ENCODE measurements around the gene SLC26A11. TPM values are rescaled to one million over a fixed set of nuclear protein-coding genes. Genes with fewer than 3 reads are reported as not detected.

SLC26A11 gene
- total RNA-seq, 1 experiment from 2014 or later, result 37.1 TPM

DNA sequence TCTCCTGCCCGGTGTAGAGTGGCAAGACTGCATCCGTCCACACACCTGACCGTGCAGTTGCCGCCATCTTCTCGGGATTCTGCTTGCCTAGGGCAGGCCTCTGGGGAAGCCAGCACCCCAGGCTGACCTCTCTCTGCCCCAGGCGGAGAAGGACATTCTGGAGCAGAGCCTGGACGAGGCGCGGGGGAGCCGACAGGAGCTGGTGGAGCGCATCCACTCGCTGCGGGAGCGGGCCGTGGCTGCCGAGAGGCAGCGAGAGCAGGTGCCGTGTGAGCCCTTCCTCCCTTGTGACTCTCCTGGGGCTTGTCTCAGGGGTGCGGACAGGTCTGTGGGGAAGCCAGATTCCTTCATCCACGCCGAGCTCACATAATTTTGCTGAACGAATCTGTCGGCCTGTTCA, 30.6 kb upstream of the SLC26A11 start:
- no peaks in the 10 kb centered on the region for H3K9me3 Mint-ChIP-seq (ENCODE audit: unreplicated experiment)
- TF ChIP-seq, protein P1, sequence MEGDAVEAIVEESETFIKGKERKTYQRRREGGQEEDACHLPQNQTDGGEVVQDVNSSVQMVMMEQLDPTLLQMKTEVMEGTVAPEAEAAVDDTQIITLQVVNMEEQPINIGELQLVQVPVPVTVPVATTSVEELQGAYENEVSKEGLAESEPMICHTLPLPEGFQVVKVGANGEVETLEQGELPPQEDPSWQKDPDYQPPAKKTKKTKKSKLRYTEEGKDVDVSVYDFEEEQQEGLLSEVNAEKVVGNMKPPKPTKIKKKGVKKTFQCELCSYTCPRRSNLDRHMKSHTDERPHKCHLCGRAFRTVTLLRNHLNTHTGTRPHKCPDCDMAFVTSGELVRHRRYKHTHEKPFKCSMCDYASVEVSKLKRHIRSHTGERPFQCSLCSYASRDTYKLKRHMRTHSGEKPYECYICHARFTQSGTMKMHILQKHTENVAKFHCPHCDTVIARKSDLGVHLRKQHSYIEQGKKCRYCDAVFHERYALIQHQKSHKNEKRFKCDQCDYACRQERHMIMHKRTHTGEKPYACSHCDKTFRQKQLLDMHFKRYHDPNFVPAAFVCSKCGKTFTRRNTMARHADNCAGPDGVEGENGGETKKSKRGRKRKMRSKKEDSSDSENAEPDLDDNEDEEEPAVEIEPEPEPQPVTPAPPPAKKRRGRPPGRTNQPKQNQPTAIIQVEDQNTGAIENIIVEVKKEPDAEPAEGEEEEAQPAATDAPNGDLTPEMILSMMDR (IDR thresholded peaks at IDR 0.05; ENCODE audit: insufficient read depth in 1 of 2, low read depth in 1 of 2, low read length in 1 of 2, severe bottlenecking in 1 of 2, unreplicated experiment in 1 of 2), result no peak
- H3K4me3 ChIP-seq (ENCODE audit: low read depth, low read length), result no peak overlapping the region
- H3K27me3 Mint-ChIP-seq (ENCODE audit: insufficient read depth, unreplicated experiment), result no peaks in the 10 kb centered on the region
- intact Hi-C loops (cut with micrococcal nuclease; ENCODE audit: unreplicated experiment), result no loop called here
- no peaks in the 10 kb centered on the region for H3K27me3 ChIP-seq (replicated peaks; ENCODE audit: control insufficient read depth, insufficient read depth, low read length)
- H3K27ac Mint-ChIP-seq (ENCODE audit: unreplicated experiment), result no peak overlapping the region
- H3K4me1 ChIP-seq, result no peaks in the 10 kb centered on the region
- no peaks in the 10 kb centered on the region for H3K4me1 Mint-ChIP-seq (ENCODE audit: low read depth, unreplicated experiment)
- no TSS peak for BruUV-seq (replicated peaks)
- ChIA-PET CTCF (no interaction called here), POLR2A (no interaction called here)
- H3K9me3 ChIP-seq, result no peaks in the 10 kb centered on the region
- no peaks in the 10 kb centered on the region for H3K36me3 ChIP-seq (ENCODE audit: control insufficient read depth, insufficient read depth, low read length)
- no peak for DNase-seq
- H3K36me3 Mint-ChIP-seq (ENCODE audit: insufficient read depth, unreplicated experiment), result no peaks in the 10 kb centered on the region
- H3K4me3 Mint-ChIP-seq (ENCODE audit: unreplicated experiment), result no peak overlapping the region

DNA sequence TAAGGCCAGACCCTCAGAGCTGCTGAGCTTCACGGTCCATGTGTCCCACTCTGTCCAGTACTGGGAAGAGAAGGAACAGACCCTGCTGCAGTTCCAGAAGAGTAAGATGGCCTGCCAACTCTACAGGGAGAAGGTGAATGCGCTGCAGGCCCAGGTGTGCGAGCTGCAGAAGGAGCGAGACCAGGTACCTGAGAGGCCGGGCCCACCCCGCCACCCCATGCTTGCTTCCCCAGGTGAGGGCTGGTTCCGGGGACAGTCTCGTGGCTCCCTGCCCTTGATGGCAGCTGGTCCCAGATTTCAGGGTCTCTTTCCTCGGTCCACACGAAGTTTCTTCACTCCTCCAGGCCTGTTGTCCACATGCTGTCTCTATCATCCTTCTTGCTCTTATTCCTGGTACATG, 29.5 kb upstream of the SLC26A11 start:
- Histone ChIP-seq H3K4me3 (ENCODE audit: low read depth, low read length) (no peak overlapping the region), H3K4me1 (no peaks in the 10 kb centered on the region), H3K36me3 (ENCODE audit: control insufficient read depth, insufficient read depth, low read length) (no peaks in the 10 kb centered on the region), H3K9me3 (no peaks in the 10 kb centered on the region), H3K27me3 (replicated peaks; ENCODE audit: control insufficient read depth, insufficient read depth, low read length) (no peaks in the 10 kb centered on the region)
- TF ChIP-seq, protein P1 (IDR thresholded peaks at IDR 0.05; ENCODE audit: insufficient read depth in 1 of 2, low read depth in 1 of 2, low read length in 1 of 2, severe bottlenecking in 1 of 2, unreplicated experiment in 1 of 2), result no peak
- ChIA-PET CTCF (no interaction called here), POLR2A (no interaction called here)
- intact Hi-C loops (cut with micrococcal nuclease; ENCODE audit: unreplicated experiment), result no loop called here
- H3K4me1 Mint-ChIP-seq (ENCODE audit: low read depth, unreplicated experiment), result no peaks in the 10 kb centered on the region
- H3K4me3 Mint-ChIP-seq (ENCODE audit: unreplicated experiment), result no peak overlapping the region
- no TSS peak for BruUV-seq (replicated peaks)
- DNase-seq, result no peak
- no peaks in the 10 kb centered on the region for H3K27me3 Mint-ChIP-seq (ENCODE audit: insufficient read depth, unreplicated experiment)
- no peak overlapping the region for H3K27ac Mint-ChIP-seq (ENCODE audit: unreplicated experiment)
- H3K36me3 Mint-ChIP-seq (ENCODE audit: insufficient read depth, unreplicated experiment), result no peaks in the 10 kb centered on the region
- no peaks in the 10 kb centered on the region for H3K9me3 Mint-ChIP-seq (ENCODE audit: unreplicated experiment)

DNA sequence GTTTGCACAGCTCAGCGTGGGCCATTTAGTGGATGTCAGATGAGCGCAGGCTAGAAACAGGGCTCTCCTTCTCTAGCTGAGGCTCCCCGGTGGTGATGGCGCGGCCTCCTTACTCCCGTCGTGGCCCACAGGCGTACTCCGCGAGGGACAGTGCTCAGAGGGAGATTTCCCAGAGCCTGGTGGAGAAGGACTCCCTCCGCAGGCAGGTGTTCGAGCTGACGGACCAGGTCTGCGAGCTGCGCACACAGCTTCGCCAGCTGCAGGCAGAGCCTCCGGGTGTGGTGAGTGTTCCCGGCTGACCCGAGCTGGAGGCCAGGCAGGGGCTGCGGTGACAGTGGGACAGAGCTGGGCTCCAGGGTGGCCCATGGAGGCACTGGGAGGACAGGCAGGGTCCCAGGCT, 29.0 kb upstream of the SLC26A11 start:
- intact Hi-C loops (cut with micrococcal nuclease; ENCODE audit: unreplicated experiment), result no loop called here
- CTCF ChIA-PET, result no interaction called here
- Histone ChIP-seq H3K27me3 (replicated peaks; ENCODE audit: control insufficient read depth, insufficient read depth, low read length) (no peaks in the 10 kb centered on the region), H3K4me1 (no peaks in the 10 kb centered on the region), H3K36me3 (ENCODE audit: control insufficient read depth, insufficient read depth, low read length) (no peaks in the 10 kb centered on the region), H3K4me3 (ENCODE audit: low read depth, low read length) (no peak overlapping the region), H3K9me3 (no peaks in the 10 kb centered on the region)
- TF ChIP-seq, protein P1 (IDR thresholded peaks at IDR 0.05; ENCODE audit: insufficient read depth in 1 of 2, low read depth in 1 of 2, low read length in 1 of 2, severe bottlenecking in 1 of 2, unreplicated experiment in 1 of 2), result no peak
- POLR2A ChIA-PET, result no interaction called here
- H3K9me3 Mint-ChIP-seq (ENCODE audit: unreplicated experiment), result no peaks in the 10 kb centered on the region
- H3K27me3 Mint-ChIP-seq (ENCODE audit: insufficient read depth, unreplicated experiment), result no peaks in the 10 kb centered on the region
- BruUV-seq (replicated peaks), result no TSS peak
- H3K4me1 Mint-ChIP-seq (ENCODE audit: low read depth, unreplicated experiment), result no peaks in the 10 kb centered on the region
- H3K4me3 Mint-ChIP-seq (ENCODE audit: unreplicated experiment), result no peak overlapping the region
- DNase-seq, result no peak
- H3K27ac Mint-ChIP-seq (ENCODE audit: unreplicated experiment), result no peak overlapping the region
- H3K36me3 Mint-ChIP-seq (ENCODE audit: insufficient read depth, unreplicated experiment), result no peaks in the 10 kb centered on the region

Measured in Caco-2 (cell line).